ENCODE data around the gene RABL6. TPM values are rescaled to one million over a fixed set of nuclear protein-coding genes. Genes with fewer than 3 reads are reported as not detected.

The RABL6 gene
- total and polyA plus RNA-seq, 2 of the 4 experiments (the other 2 are of a cell fraction) = 37.1 to 47.5 TPM

DNA sequence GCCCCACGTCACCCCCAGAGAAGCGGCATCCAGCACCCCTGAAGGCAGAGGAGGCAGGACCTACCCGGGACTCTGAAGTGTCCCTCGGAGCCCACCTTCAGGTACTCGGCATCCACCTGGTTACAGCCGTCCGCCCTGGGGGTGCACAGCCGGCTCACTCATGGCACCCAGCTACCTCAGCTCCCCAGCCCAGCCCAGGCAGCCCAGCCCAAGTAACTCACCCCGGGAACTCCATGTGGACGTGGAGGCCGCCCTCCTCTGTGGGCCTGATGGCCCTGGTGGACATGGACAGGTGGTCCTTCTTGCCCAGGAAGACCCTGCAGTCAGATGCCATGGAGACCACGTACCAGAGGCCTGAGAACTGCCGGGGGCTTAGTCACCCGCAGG is 44.1 kb upstream of the RABL6 start:
- H2BK20ac ChIP-seq (ENCODE audit: low read depth, low read length) = no peak overlapping the region
- no peak overlapping the region for H2AK5ac ChIP-seq (ENCODE audit: low read depth, low read length)
- BruUV-seq (replicated peaks) = no TSS peak
- H2BK15ac ChIP-seq (ENCODE audit: low read depth, low read length) = no peak overlapping the region
- H2BK120ac ChIP-seq (ENCODE audit: low read depth, low read length) = no peak overlapping the region
- no peak overlapping the region for H3K4me3 ChIP-seq (ENCODE audit: insufficient read depth, low read depth, low read length)
- H4K5ac ChIP-seq (ENCODE audit: low read depth, low read length) = no peak overlapping the region
- H3K27ac ChIP-seq (ENCODE audit: insufficient read depth, low read length) = no peak overlapping the region
- TF ChIP-seq, protein P1, sequence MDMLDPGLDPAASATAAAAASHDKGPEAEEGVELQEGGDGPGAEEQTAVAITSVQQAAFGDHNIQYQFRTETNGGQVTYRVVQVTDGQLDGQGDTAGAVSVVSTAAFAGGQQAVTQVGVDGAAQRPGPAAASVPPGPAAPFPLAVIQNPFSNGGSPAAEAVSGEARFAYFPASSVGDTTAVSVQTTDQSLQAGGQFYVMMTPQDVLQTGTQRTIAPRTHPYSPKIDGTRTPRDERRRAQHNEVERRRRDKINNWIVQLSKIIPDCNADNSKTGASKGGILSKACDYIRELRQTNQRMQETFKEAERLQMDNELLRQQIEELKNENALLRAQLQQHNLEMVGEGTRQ (IDR thresholded peaks at IDR 0.05; ENCODE audit: low read depth, low read length) = no peak
- no peak for TF ChIP-seq BHLHE40 (IDR thresholded peaks at IDR 0.05; ENCODE audit: low read depth, low read length)
- no peak for TF ChIP-seq SMC3 (IDR thresholded peaks at IDR 0.05; ENCODE audit: low read depth, low read length)
- no peak for TF ChIP-seq MAZ (IDR thresholded peaks at IDR 0.05; ENCODE audit: borderline replicate concordance, low read depth, low read length)
- TF ChIP-seq RAD21 (IDR thresholded peaks at IDR 0.05; ENCODE audit: low read length) = no peak
- TF ChIP-seq, protein P2, sequence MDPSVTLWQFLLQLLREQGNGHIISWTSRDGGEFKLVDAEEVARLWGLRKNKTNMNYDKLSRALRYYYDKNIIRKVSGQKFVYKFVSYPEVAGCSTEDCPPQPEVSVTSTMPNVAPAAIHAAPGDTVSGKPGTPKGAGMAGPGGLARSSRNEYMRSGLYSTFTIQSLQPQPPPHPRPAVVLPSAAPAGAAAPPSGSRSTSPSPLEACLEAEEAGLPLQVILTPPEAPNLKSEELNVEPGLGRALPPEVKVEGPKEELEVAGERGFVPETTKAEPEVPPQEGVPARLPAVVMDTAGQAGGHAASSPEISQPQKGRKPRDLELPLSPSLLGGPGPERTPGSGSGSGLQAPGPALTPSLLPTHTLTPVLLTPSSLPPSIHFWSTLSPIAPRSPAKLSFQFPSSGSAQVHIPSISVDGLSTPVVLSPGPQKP (IDR thresholded peaks at IDR 0.05; ENCODE audit: borderline replicate concordance, low read depth, low read length) = no peak
- no peak for TF ChIP-seq CHD1 (IDR thresholded peaks at IDR 0.05; ENCODE audit: low read depth, low read length)
- TF ChIP-seq RFX5 (IDR thresholded peaks at IDR 0.05; ENCODE audit: low read depth, low read length) = no peak
- TF ChIP-seq MXI1 (IDR thresholded peaks at IDR 0.05; ENCODE audit: borderline replicate concordance, low read depth, low read length) = no peak
- TF ChIP-seq, protein P3, sequence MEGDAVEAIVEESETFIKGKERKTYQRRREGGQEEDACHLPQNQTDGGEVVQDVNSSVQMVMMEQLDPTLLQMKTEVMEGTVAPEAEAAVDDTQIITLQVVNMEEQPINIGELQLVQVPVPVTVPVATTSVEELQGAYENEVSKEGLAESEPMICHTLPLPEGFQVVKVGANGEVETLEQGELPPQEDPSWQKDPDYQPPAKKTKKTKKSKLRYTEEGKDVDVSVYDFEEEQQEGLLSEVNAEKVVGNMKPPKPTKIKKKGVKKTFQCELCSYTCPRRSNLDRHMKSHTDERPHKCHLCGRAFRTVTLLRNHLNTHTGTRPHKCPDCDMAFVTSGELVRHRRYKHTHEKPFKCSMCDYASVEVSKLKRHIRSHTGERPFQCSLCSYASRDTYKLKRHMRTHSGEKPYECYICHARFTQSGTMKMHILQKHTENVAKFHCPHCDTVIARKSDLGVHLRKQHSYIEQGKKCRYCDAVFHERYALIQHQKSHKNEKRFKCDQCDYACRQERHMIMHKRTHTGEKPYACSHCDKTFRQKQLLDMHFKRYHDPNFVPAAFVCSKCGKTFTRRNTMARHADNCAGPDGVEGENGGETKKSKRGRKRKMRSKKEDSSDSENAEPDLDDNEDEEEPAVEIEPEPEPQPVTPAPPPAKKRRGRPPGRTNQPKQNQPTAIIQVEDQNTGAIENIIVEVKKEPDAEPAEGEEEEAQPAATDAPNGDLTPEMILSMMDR (conservative IDR thresholded peaks at IDR 0.05; ENCODE audit: low read depth, low read length) = no peak
- no peak for TF ChIP-seq RCOR1 (IDR thresholded peaks at IDR 0.05; ENCODE audit: insufficient replicate concordance, low read length)
- no peak for TF ChIP-seq POLR2A (IDR thresholded peaks at IDR 0.05; ENCODE audit: low read depth, low read length)
- no peaks in the 10 kb centered on the region for H3K79me1 ChIP-seq (ENCODE audit: low read depth in 1 of 2, low read length in 2 of 2)
- no peaks in the 10 kb centered on the region for H3K9me1 ChIP-seq (ENCODE audit: insufficient read depth, low read length)
- peaks cover 7% of the 10 kb centered on the region for H3K27me3 ChIP-seq (ENCODE audit: control insufficient read depth, insufficient read depth, low read length)
- no peak overlapping the region for H3K18ac ChIP-seq (ENCODE audit: low read depth, low read length)
- no peak overlapping the region for H3K23ac ChIP-seq (ENCODE audit: low read depth, low read length)
- H3K14ac ChIP-seq (replicated peaks; ENCODE audit: low read depth, low read length) = no peak overlapping the region
- dilution Hi-C loops (cut with HindIII; ENCODE audit: low sequenced_read_pairs, unreplicated experiment) = no loop called here
- no peaks in the 10 kb centered on the region for H3K9me3 ChIP-seq (ENCODE audit: control insufficient read depth, insufficient read depth, low read length)
- H4K91ac ChIP-seq (ENCODE audit: insufficient read depth, low read depth, low read length) = no peak overlapping the region
- intact Hi-C loops (cut with micrococcal nuclease) = no loop called here
- H3K36me3 ChIP-seq (ENCODE audit: control insufficient read depth, insufficient read depth, low read length) = no peaks in the 10 kb centered on the region
- H3K4me2 ChIP-seq (ENCODE audit: low read depth, low read length) = no peak overlapping the region
- no peak for DNase-seq
- no peaks in the 10 kb centered on the region for H4K20me1 ChIP-seq (ENCODE audit: insufficient read depth, low read length)
- no peak overlapping the region for H2AK9ac ChIP-seq (replicated peaks; ENCODE audit: low read depth, low read length, poor library complexity)
- H2BK5ac ChIP-seq (ENCODE audit: low read depth, low read length, poor library complexity, severe bottlenecking) = no peak overlapping the region
- no peak for ATAC-seq (ENCODE audit: low read depth)
- in situ Hi-C loops (cut with MboI; ENCODE audit: low sequenced_read_pairs) = no loop called here
- no peak overlapping the region for H3K4ac ChIP-seq (ENCODE audit: low read depth, low read length)
- no peaks in the 10 kb centered on the region for H3K4me1 ChIP-seq (ENCODE audit: control insufficient read depth, insufficient read depth, low read length)
- no peak overlapping the region for H3K9ac ChIP-seq (ENCODE audit: low read depth, low read length)
- CTCF ChIA-PET = no interaction called here
- WGBS, 2 experiments (ENCODE audit: extremely low coverage in 2 of 2, insufficient read length in 1 of 2) = 73% methylated on average over 8 of the region's 14 CpGs; no CpG with 5 or more reads in 1 of the 2 experiments
- POLR2A ChIA-PET (ENCODE audit: unreplicated experiment) = no interaction called here
- H3K56ac ChIP-seq (ENCODE audit: extremely low read depth, insufficient read depth, low read length) = no peak overlapping the region
- H2AFZ ChIP-seq (replicated peaks; ENCODE audit: low read length, poor library complexity) = no peak overlapping the region
- H4K8ac ChIP-seq (ENCODE audit: low read depth in 2 of 2, low read length in 2 of 2) = no peak overlapping the region

Data from IMR-90 (cell line).